GM10248 (cell line): ENCODE results near the gene AXL.

Experiments
- CTCF ChIA-PET: fragments of 300-600 bp; sonication (Branson Sonifier 250); formaldehyde crosslinking; extraction: SDS; loops from one replicate; lab custom pipeline; 2021; ENCODE audit warnings: antibody characterized with exemption; lab: Yijun Ruan, JAX
- POLR2A ChIA-PET: fragments of 350-650 bp; sonication (Branson Sonifier 250); formaldehyde crosslinking; extraction: SDS; loops from one replicate; lab custom pipeline; 2020; ENCODE audit warnings: antibody characterized with exemption; lab: Yijun Ruan, JAX
- DNase-seq: peaks from one replicate; pipeline ENCODE4 v3.0.0; 2012; ENCODE audit errors: extremely low spot score
- TF ChIP-seq, protein P1 (sequence below): IDR thresholded peaks from 2 replicates; pipeline ENCODE4 v1.5.1; 2012; ENCODE audit warnings: mild to moderate bottlenecking, low read depth; ENCODE audit errors: extremely low read depth, missing control alignments, control extremely low read depth

Gene AXL

GRCh38 chr19:41302624-41303351, 83.8 kb downstream of the AXL start:
- POLR2A ChIA-PET = interaction anchor here (0.7 to 2.6 kb wide), 3 partner anchors 32 to 79 kb away, joined by 3 to 11 read pairs (median 4); partner anchors contain the start of gene HNRNPUL1
- CTCF ChIA-PET = interaction anchor here (0.9 to 2.5 kb wide), 6 partner anchors 13 to 137 kb away, joined by 3 to 8 read pairs (median 6); partner anchors contain the start of genes DMAC2 and TGFB1
- DNase-seq = peak; percentile 78
- TF ChIP-seq, protein P1, sequence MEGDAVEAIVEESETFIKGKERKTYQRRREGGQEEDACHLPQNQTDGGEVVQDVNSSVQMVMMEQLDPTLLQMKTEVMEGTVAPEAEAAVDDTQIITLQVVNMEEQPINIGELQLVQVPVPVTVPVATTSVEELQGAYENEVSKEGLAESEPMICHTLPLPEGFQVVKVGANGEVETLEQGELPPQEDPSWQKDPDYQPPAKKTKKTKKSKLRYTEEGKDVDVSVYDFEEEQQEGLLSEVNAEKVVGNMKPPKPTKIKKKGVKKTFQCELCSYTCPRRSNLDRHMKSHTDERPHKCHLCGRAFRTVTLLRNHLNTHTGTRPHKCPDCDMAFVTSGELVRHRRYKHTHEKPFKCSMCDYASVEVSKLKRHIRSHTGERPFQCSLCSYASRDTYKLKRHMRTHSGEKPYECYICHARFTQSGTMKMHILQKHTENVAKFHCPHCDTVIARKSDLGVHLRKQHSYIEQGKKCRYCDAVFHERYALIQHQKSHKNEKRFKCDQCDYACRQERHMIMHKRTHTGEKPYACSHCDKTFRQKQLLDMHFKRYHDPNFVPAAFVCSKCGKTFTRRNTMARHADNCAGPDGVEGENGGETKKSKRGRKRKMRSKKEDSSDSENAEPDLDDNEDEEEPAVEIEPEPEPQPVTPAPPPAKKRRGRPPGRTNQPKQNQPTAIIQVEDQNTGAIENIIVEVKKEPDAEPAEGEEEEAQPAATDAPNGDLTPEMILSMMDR = no peak

- ChIA-PET CTCF (interaction anchor here (2.5 to 2.8 kb wide), 2 partner anchors 41 to 49 kb away, joined by 7 to 10 read pairs; partner anchors contain the start of genes HNRNPUL1 and TGFB1), POLR2A (no interaction called here)
- TF ChIP-seq, protein P1 = no peak
- DNase-seq = no peak
These were observed 84.9 kb downstream of the AXL start for GRCh38 chr19:41303954-41304353.

DNA sequence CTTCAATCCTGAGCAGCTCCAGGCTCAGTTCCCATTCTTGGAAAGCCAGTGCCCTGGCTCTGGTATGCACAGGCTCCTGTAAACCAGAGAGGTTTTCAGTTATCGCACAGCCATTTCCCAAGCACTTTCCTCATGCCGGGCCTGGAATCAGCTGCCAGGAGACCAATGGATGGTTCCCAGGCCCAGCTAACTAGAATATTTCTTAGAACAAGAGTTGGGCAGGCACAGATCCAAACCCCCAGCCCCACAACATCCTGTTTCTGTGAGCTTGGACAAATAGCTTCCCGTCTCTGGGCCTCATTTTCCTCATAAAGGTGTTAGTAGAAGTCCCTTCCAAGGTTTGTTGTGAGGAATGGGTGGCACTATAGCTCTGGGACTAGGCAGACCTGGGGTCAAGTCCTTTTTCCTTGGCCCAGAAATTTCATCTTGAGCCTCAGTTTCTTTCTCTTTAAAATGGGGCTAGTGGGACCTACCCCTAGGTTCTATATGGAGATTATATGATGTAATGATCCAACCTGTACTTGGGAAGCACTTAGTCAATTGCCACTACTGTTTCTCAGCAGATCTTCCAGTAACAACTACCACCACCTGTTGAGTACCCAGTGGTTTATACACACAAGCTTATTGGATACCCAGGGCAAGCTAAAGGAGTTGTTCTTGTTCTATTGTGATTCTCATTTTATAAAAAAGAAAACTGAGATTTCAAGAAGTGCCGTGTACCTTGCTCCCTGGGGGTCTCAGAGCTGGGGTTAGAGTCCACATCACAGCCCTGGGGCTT, 85.9 kb downstream of the AXL start:
- no peak for DNase-seq
- TF ChIP-seq, protein P1 = no peak
- ChIA-PET POLR2A (interaction anchor here (1.0 kb wide), 1 partner anchor 9 kb away, joined by 3 read pairs; no protein-coding TSS in a partner anchor), CTCF (interaction anchor here (0.8 to 2.8 kb wide), 7 partner anchors 9 to 160 kb away, joined by 3 to 10 read pairs (median 3); partner anchors contain the start of gene HNRNPUL1)

GRCh38 chr19:41305927-41306793, 87.1 kb downstream of the AXL start:
- CTCF ChIA-PET = interaction anchor here (1.0 to 6.3 kb wide), 5 partner anchors 10 to 162 kb away, joined by 3 to 124 read pairs (median 4); partner anchors contain the start of gene HNRNPUL1
- TF ChIP-seq, protein P1 = no peak
- DNase-seq = no peak
- POLR2A ChIA-PET = no interaction called here

DNA sequence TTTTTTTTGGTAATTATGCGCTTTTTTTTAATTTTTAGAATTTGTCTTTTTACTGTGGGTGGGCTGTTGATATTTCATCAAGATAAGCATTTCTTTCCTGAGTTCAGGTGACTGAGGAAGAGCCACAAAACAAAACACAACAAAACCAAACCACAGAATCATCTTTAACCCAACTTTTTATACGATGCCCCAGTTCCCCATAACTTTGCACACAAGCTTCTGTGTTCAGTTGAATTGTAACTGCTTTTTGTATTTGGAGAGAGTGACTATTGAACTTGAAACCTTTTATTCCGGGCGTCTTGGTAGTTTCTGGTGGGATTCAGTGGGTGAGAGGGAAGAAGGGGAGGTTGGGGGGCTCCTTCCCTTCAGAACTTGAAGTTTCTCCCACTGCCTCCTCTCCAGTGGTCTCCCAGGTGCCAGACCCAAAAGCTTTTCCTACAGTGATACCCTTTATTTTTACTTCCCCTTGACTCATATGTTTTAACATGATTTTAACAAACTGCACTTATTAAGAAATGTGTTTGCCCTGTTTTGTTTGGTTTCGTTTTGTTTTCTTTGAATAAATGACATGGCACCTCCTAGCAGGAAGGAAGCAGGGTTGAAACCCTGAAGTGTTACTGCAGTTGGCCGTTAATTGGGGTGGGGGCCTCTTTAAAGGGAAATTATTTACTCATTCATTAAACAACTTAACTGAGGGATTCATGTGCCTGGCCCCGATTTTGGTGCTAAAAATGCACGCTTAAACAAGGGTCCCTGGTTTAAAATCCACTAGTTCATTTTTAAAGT, 88.3 kb downstream of the AXL start:
- ChIA-PET POLR2A (interaction anchor here (1.8 kb wide), 1 partner anchor 43 kb away, joined by 7 read pairs; the partner anchor contains the start of gene HNRNPUL1), CTCF (interaction anchor here (0.7 to 6.3 kb wide), 18 partner anchors 10 to 180 kb away, joined by 3 to 124 read pairs (median 6); partner anchors contain the start of gene HNRNPUL1)
- TF ChIP-seq, protein P1 = no peak
- DNase-seq = no peak
